NK-92 (cell line): ENCODE data around the gene NUDT15.
"Not testable (repeated sequence)": the region's sequence is repeated elsewhere in the genome, so short reads cannot be mapped to it uniquely, and the experiment has no call there.

Source experiments
- DNase-seq: peaks from one replicate; lab custom pipeline; 2025; ENCODE audit not compliant: unreplicated experiment; lab: John Stamatoyannopoulos, UW

The NUDT15 gene

GRCh38 chr13:48042894-48043293, 5.4 kb downstream of the NUDT15 start:
- no peak for DNase-seq

GRCh38 chr13:48043789-48044503, 6.4 kb downstream of the NUDT15 start:
- DNase-seq: no peak

DNA sequence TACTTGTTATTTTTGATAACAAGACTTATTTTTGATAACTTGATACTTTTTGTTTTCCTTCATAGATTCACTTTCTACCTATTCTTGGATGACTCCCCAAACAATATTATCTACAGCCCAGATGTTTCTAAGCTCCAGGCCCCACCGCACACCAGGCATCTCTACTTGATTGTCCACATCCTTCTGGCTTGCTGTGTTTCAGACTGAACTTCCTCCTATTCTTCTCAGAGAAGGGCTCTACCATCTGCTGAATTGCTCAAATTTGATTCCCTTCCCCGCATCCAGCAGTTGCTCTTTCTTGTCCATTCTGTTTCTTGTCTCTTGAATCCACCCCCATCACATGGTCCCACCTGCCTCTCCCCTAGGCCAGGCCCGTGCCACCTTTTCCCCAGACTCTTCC, 13.0 kb downstream of the NUDT15 start:
- no peak for DNase-seq

DNA sequence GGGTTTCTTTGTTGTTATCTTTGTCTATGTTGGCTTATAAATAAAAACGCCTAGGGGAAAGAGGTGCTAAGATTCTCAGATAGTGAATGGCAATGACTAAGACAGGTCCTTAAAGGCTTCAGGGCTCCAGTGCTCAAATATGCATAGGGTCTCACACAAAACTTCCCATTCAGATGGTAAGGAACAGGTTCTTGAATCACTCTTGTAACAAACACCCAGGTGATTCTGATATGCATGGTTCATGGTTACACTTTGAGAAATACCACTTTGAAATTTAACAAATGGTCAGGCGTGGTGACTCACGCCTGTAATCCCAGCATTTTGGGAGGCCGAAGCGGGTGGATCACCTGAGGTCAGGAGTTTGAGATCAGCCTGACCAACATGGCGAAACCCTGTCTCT, 17.1 kb downstream of the NUDT15 start:
- DNase-seq: no peak

- DNase-seq: no peak
These were observed 18.2 kb downstream of the NUDT15 start for GRCh38 chr13:48055712-48056111.

DNA sequence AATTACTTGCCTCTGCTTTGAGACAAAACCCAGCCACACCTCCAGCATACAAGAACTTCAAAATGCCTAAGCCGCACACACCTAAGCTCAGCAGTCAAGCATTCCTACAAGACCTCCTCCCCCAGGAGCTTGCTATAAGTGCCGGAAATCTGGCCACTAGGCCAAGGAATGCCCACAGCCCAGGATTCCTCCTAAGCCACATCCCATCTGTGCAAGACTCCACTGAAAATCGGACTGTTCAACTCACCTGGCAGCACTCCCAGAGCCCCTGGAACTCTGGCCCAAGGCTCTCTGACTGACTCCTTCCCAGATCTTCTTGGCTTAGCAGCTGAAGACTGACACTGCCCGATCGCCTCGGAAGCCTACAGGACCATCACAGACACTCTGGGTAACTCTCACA, 21.0 kb downstream of the NUDT15 start:
- DNase-seq: not testable (repeated sequence)

DNA sequence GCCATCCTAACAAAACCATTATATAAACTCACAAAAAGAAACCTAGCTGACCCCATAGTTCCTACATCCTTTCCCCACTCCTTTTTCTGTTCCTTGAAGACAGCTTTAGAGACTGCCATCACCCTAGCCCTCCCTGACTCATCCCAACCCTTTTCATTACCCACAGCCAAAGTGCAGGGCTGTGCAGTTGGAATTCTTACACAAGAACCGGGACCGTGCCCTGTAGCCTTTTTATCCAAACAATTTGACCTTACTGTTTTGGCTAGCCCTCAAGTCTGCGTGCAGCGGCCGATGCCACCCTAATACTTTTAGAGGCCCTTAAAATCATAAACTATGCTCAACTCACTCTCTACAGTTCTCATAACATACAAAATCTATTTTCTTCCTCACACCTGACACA, 22.4 kb downstream of the NUDT15 start:
- DNase-seq: not testable (repeated sequence)

- DNase-seq: no peak
These were observed 28.9 kb downstream of the NUDT15 start for GRCh38 chr13:48066310-48066989.

- no peak for DNase-seq
These were observed 30.5 kb downstream of the NUDT15 start for GRCh38 chr13:48068036-48068435.

DNA sequence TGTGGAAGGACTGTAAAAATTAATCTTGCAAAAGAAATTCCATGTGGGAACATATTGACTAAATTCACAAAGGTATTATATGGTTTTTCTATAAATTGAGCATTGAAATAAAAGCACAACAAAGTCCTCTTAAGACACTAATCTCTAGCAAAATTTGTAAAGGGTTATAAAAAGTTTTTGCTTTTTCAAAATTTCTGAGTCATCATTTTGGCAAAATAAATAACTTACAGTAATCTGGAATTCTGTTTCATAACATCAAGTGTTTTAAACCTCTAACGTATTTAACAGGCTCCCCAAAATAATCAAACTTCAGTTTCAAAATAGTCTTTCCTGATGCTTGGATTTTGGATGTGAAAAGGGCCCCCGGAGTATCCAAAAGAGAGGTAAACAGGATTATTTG, 31.4 kb downstream of the NUDT15 start:
- DNase-seq: no peak

GRCh38 chr13:48069573-48069972, 32.0 kb downstream of the NUDT15 start:
- no peak for DNase-seq

- DNase-seq: no peak
These were observed 33.4 kb downstream of the NUDT15 start for GRCh38 chr13:48070942-48071341.

GRCh38 chr13:48072304-48072703, 34.8 kb downstream of the NUDT15 start:
- DNase-seq: no peak

DNA sequence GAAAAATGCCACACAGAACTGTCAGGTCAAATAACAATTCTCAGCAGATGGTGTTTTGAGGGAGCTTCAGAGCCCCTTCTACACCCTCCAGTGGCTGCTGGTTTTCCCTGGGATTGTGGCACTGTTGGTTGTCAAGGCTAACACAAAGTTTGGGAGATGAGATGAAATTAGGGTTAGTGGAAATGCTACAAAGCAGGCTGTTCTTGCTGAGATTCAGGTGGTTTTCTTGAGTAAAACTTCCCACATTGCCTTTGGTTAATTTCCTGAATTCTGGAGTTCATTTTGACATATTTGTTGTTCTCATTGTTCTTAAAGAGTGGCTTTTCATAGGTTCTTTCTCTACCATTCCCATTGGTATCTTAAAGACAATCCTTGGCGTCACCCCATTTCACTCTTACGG, 35.3 kb downstream of the NUDT15 start:
- no peak for DNase-seq

GRCh38 chr13:48074006-48074405, 36.5 kb downstream of the NUDT15 start:
- no peak for DNase-seq

- DNase-seq: no peak
These were observed 40.7 kb downstream of the NUDT15 start for GRCh38 chr13:48078251-48078656.

DNA sequence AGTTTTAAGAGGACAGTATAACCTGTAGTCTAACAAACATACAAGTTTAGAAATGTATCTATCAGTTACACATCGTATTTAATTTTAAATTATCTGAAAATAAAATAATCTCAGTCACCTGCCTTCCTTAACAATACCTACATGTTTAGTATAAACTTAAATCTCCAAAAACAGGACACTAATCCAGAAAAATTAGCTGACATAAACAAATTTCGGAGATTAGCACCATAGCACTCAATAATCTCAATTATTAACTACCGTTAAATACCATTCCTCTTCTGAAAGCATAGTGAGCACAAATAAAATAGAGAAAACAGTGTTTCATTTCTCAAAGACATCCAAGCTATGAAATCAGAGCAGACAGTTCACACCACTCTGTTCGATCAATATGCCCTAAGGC, 44.2 kb downstream of the NUDT15 start:
- no peak for DNase-seq

- DNase-seq: no peak
These were observed 48.7 kb downstream of the NUDT15 start for GRCh38 chr13:48086272-48086671.

DNA sequence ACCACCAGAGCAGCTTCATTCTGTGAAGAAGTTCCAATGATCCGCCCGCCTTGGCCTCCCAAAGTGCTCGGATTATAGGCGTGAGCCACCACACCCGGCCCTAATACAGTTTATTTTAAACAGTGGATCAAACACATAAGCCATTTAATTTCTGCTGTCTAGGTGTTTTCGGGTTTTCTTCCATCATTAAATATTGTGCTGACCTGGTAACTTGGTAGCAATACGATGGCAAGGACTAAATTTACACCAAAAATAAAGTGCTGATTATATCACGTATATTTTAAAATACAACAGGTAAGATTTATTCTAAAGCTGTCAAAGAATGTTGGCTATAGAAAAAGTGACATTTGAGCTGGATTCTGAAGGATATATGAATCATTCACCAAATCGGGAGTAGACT, 56.1 kb downstream of the NUDT15 start:
- DNase-seq: no peak

- DNase-seq: no peak
These were observed 56.9 kb downstream of the NUDT15 start for GRCh38 chr13:48094404-48094780.

DNA sequence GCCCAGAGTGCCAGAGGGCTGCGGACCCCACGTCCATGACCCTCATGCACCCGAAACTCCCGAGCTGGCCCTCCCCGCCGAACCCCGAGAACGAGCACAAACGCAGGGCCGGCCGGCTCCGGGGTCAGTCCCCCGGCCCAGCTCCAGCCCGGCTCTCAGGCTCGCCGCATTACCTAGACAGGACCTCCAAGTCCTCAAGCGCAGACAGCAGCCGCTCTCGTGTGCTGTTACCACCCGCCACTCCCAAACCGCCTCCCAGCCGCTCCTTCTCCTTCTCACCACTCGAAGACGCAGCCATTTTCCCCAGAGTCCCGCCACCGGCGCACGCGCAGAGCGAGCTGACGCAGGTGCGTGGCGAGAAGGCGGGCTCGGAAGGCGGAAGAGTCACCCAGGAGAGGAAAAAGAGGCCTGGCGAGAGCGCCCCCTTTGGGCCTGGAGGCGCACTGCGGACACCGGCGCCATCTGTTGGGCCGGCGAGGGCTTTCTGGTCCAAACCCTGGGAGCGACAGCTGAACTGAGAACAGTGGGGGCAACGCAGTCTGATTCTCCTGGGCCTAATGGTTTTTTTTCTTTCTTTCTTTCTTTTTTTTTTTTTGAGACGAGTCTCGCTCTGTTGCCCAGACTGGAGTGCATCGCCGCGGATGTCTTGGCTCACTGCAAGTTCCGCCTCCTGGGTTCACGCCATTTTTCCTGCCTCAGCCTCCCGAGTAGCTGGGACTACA, 57.4 kb downstream of the NUDT15 start, which contains the start of gene MED4:
Gene MED4 (minus strand): TSS at position 324 of the 722 bp plus-strand sequence. CDS start 26 bp downstream, at position 298.
- DNase-seq: peak; percentile 60

GRCh38 chr13:48096670-48097069, 59.1 kb downstream of the NUDT15 start:
- DNase-seq: no peak
